ENCODE measurements around the gene SGSH.
"Not testable (repeated sequence)": the region's sequence is repeated elsewhere in the genome, so short reads cannot be mapped to it uniquely, and the experiment has no call there.

SGSH gene

DNA sequence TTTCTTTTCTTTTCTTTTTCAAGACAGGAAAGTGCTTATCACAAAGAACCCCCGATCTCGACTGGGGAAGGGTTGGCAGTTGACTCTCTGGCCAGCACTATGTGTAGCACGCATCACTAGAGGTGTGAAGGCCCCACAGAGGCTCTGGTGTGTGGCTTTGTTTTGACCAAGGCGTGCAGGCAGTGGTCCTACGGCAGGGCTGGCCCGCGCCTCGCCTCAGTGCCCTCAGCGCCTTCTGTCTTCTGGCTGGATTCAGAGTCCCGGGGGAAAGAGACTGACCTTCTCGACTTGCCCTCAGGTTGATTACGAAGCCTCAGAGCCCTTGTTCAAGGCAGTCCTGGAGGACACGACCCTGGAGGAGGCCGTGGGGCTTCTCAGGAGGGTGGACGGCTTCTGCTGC, 18.7 kb downstream of the SGSH start:
- Histone ChIP-seq H3K4me1 (ENCODE audit: control insufficient read depth, insufficient read depth, low read length) (no peaks in the 10 kb centered on the region), H3K36me3 (ENCODE audit: control insufficient read depth, insufficient read depth, low read length) (peaks cover 4% of the 10 kb centered on the region), H3K27me3 (ENCODE audit: control insufficient read depth, insufficient read depth, low read length) (no peaks in the 10 kb centered on the region), H3K4me3 (ENCODE audit: low read depth, low read length) (no peak overlapping the region), H3K9me3 (ENCODE audit: control insufficient read depth, insufficient read depth, low read length) (no peaks in the 10 kb centered on the region), H3K9ac (ENCODE audit: low read depth, low read length) (no peak overlapping the region)

- not testable (repeated sequence) for H3K4me3 ChIP-seq (ENCODE audit: low read depth, low read length); H3K9me3 ChIP-seq (ENCODE audit: control insufficient read depth, insufficient read depth, low read length); H3K4me1 ChIP-seq (ENCODE audit: control insufficient read depth, insufficient read depth, low read length); H3K9ac ChIP-seq (ENCODE audit: low read depth, low read length); H3K27me3 ChIP-seq (ENCODE audit: control insufficient read depth, insufficient read depth, low read length); H3K36me3 ChIP-seq (ENCODE audit: control insufficient read depth, insufficient read depth, low read length)
Measured at GRCh38 chr17:80199295-80199694, 20.8 kb downstream of the SGSH start.

DNA sequence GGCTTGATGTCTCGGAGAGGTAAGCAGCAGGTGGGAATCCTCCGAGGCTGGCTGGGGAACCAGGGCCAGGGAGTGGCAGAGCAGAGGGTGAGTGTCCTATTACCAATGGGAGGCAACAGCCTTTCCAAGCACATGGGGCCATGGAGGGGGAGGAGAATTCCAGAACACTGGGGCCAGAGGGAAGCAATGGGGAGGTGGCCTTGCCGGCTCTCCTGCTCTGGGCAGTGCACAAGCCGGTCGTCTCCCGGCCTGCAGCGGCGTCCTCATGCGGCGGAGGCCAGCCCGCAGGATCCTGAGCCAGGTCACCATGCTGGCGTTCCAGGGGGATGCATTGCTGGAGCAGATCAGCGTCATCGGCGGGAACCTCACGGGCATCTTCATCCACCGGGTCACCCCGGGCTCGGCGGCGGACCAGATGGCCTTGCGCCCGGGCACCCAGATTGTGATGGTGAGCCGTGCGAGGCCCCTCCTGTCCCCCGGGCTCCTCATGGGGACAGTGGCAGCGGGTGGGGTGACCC, 21.9 kb downstream of the SGSH start:
- no peaks in the 10 kb centered on the region for H3K9me3 ChIP-seq (ENCODE audit: control insufficient read depth, insufficient read depth, low read length)
- H3K4me3 ChIP-seq (ENCODE audit: low read depth, low read length) = no peak overlapping the region
- H3K27me3 ChIP-seq (ENCODE audit: control insufficient read depth, insufficient read depth, low read length) = no peaks in the 10 kb centered on the region
- no peaks in the 10 kb centered on the region for H3K36me3 ChIP-seq (ENCODE audit: control insufficient read depth, insufficient read depth, low read length)
- H3K9ac ChIP-seq (ENCODE audit: low read depth, low read length) = no peak overlapping the region
- no peaks in the 10 kb centered on the region for H3K4me1 ChIP-seq (ENCODE audit: control insufficient read depth, insufficient read depth, low read length)

- Histone ChIP-seq H3K36me3 (ENCODE audit: control insufficient read depth, insufficient read depth, low read length) (no peaks in the 10 kb centered on the region), H3K9ac (ENCODE audit: low read depth, low read length) (no peak overlapping the region), H3K9me3 (ENCODE audit: control insufficient read depth, insufficient read depth, low read length) (no peaks in the 10 kb centered on the region), H3K4me1 (ENCODE audit: control insufficient read depth, insufficient read depth, low read length) (no peaks in the 10 kb centered on the region), H3K4me3 (ENCODE audit: low read depth, low read length) (no peak overlapping the region), H3K27me3 (ENCODE audit: control insufficient read depth, insufficient read depth, low read length) (no peaks in the 10 kb centered on the region)
Measured at GRCh38 chr17:80196652-80197051, 23.5 kb downstream of the SGSH start.

- Histone ChIP-seq H3K36me3 (ENCODE audit: control insufficient read depth, insufficient read depth, low read length) (no peaks in the 10 kb centered on the region), H3K27me3 (ENCODE audit: control insufficient read depth, insufficient read depth, low read length) (no peaks in the 10 kb centered on the region), H3K9me3 (ENCODE audit: control insufficient read depth, insufficient read depth, low read length) (no peaks in the 10 kb centered on the region), H3K9ac (ENCODE audit: low read depth, low read length) (no peak overlapping the region), H3K4me1 (ENCODE audit: control insufficient read depth, insufficient read depth, low read length) (no peaks in the 10 kb centered on the region), H3K4me3 (ENCODE audit: low read depth, low read length) (no peak overlapping the region)
Measured at GRCh38 chr17:80195671-80196529, 24.2 kb downstream of the SGSH start.

DNA sequence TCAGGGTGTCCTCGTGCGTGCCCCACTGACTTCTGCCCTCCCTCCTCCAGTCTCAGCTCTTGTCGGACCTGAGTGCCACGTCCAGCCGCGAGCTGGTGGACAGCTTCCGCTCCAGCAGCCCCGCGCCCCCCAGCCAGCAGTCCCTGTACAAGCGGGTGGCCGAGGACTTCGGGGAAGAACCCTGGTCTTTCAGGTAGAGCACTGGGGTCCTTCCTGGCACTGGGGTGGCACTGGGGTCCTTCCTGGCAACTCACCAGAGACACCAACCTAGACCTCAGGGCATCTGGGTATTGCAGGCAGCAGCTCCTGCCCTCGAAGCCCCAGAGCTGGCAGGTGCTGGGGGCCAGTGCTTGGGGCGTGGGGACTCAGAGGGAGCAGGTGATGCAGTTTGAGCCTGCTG, 25.0 kb downstream of the SGSH start:
- no peaks in the 10 kb centered on the region for H3K27me3 ChIP-seq (ENCODE audit: control insufficient read depth, insufficient read depth, low read length)
- no peak overlapping the region for H3K9ac ChIP-seq (ENCODE audit: low read depth, low read length)
- H3K4me1 ChIP-seq (ENCODE audit: control insufficient read depth, insufficient read depth, low read length) = no peaks in the 10 kb centered on the region
- no peak overlapping the region for H3K4me3 ChIP-seq (ENCODE audit: low read depth, low read length)
- H3K9me3 ChIP-seq (ENCODE audit: control insufficient read depth, insufficient read depth, low read length) = no peaks in the 10 kb centered on the region
- H3K36me3 ChIP-seq (ENCODE audit: control insufficient read depth, insufficient read depth, low read length) = no peaks in the 10 kb centered on the region

DNA sequence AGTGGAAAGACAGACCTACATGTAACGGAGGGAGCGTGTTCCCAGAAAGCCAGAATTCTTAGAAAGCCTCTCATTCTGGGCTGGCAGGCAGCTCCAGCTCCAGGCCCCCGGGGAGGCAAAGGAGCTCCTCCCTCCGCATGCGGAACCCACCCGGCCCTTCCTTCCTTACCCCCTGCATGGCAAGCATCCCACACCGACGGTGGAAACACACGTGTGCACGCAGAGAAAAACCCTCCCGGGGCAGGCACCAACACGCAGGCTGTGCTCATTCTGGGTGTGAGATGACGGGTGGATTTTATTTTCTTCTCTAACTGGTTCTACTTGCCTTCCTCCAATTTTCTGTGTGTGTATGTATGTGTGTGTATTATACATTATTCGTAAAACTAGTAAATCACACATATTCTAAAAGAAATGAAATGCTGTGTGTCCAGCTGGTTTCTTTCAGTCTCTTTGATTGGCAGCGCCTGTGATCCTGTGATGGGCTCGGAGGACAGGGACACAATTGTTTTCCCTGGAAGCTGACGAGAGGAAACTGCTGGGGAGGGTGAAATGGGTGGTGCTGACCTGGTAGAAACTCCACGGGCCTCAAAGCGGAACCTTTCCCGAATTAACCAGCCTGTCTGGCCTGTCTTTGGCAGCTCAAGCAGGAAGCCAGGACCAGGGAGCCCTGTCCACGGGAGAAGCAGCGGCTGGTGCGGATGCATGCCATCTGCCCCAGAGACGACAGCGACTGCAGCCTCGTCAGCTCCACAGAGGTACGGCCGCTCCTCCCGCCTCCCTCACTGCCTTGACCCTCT, 28.1 kb downstream of the SGSH start:
- Histone ChIP-seq H3K4me3 (ENCODE audit: low read depth, low read length) (no peak overlapping the region), H3K9ac (ENCODE audit: low read depth, low read length) (no peak overlapping the region), H3K4me1 (ENCODE audit: control insufficient read depth, insufficient read depth, low read length) (no peaks in the 10 kb centered on the region), H3K36me3 (ENCODE audit: control insufficient read depth, insufficient read depth, low read length) (no peaks in the 10 kb centered on the region), H3K27me3 (ENCODE audit: control insufficient read depth, insufficient read depth, low read length) (no peaks in the 10 kb centered on the region), H3K9me3 (ENCODE audit: control insufficient read depth, insufficient read depth, low read length) (no peaks in the 10 kb centered on the region)

DNA sequence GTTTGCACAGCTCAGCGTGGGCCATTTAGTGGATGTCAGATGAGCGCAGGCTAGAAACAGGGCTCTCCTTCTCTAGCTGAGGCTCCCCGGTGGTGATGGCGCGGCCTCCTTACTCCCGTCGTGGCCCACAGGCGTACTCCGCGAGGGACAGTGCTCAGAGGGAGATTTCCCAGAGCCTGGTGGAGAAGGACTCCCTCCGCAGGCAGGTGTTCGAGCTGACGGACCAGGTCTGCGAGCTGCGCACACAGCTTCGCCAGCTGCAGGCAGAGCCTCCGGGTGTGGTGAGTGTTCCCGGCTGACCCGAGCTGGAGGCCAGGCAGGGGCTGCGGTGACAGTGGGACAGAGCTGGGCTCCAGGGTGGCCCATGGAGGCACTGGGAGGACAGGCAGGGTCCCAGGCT, 28.9 kb downstream of the SGSH start:
- H3K4me3 ChIP-seq (ENCODE audit: low read depth, low read length) = no peak overlapping the region
- no peaks in the 10 kb centered on the region for H3K4me1 ChIP-seq (ENCODE audit: control insufficient read depth, insufficient read depth, low read length)
- no peaks in the 10 kb centered on the region for H3K27me3 ChIP-seq (ENCODE audit: control insufficient read depth, insufficient read depth, low read length)
- H3K9ac ChIP-seq (ENCODE audit: low read depth, low read length) = no peak overlapping the region
- H3K9me3 ChIP-seq (ENCODE audit: control insufficient read depth, insufficient read depth, low read length) = no peaks in the 10 kb centered on the region
- H3K36me3 ChIP-seq (ENCODE audit: control insufficient read depth, insufficient read depth, low read length) = no peaks in the 10 kb centered on the region

DNA sequence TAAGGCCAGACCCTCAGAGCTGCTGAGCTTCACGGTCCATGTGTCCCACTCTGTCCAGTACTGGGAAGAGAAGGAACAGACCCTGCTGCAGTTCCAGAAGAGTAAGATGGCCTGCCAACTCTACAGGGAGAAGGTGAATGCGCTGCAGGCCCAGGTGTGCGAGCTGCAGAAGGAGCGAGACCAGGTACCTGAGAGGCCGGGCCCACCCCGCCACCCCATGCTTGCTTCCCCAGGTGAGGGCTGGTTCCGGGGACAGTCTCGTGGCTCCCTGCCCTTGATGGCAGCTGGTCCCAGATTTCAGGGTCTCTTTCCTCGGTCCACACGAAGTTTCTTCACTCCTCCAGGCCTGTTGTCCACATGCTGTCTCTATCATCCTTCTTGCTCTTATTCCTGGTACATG, 29.4 kb downstream of the SGSH start:
- H3K9ac ChIP-seq (ENCODE audit: low read depth, low read length) = no peak overlapping the region
- no peaks in the 10 kb centered on the region for H3K4me1 ChIP-seq (ENCODE audit: control insufficient read depth, insufficient read depth, low read length)
- no peaks in the 10 kb centered on the region for H3K36me3 ChIP-seq (ENCODE audit: control insufficient read depth, insufficient read depth, low read length)
- no peak overlapping the region for H3K4me3 ChIP-seq (ENCODE audit: low read depth, low read length)
- H3K9me3 ChIP-seq (ENCODE audit: control insufficient read depth, insufficient read depth, low read length) = no peaks in the 10 kb centered on the region
- no peaks in the 10 kb centered on the region for H3K27me3 ChIP-seq (ENCODE audit: control insufficient read depth, insufficient read depth, low read length)

GRCh38 chr17:80189611-80190010, 30.5 kb downstream of the SGSH start:
- Histone ChIP-seq H3K4me3 (ENCODE audit: low read depth, low read length) (no peak overlapping the region), H3K4me1 (ENCODE audit: control insufficient read depth, insufficient read depth, low read length) (no peaks in the 10 kb centered on the region), H3K9me3 (ENCODE audit: control insufficient read depth, insufficient read depth, low read length) (no peaks in the 10 kb centered on the region), H3K36me3 (ENCODE audit: control insufficient read depth, insufficient read depth, low read length) (no peaks in the 10 kb centered on the region), H3K9ac (ENCODE audit: low read depth, low read length) (no peak overlapping the region), H3K27me3 (ENCODE audit: control insufficient read depth, insufficient read depth, low read length) (no peaks in the 10 kb centered on the region)

GRCh38 chr17:80187515-80187941, 32.6 kb downstream of the SGSH start:
- Histone ChIP-seq H3K4me1 (ENCODE audit: control insufficient read depth, insufficient read depth, low read length) (no peaks in the 10 kb centered on the region), H3K36me3 (ENCODE audit: control insufficient read depth, insufficient read depth, low read length) (no peaks in the 10 kb centered on the region), H3K27me3 (ENCODE audit: control insufficient read depth, insufficient read depth, low read length) (no peaks in the 10 kb centered on the region), H3K4me3 (ENCODE audit: low read depth, low read length) (no peak overlapping the region), H3K9ac (ENCODE audit: low read depth, low read length) (no peak overlapping the region), H3K9me3 (ENCODE audit: control insufficient read depth, insufficient read depth, low read length) (no peaks in the 10 kb centered on the region)

- Histone ChIP-seq H3K9ac (ENCODE audit: low read depth, low read length) (no peak overlapping the region), H3K27me3 (ENCODE audit: control insufficient read depth, insufficient read depth, low read length) (no peaks in the 10 kb centered on the region), H3K4me3 (ENCODE audit: low read depth, low read length) (no peak overlapping the region)
Measured at GRCh38 chr17:80187090-80187489, 33.0 kb downstream of the SGSH start.

More at GRCh38 chr17:80187090-80187489, 33.0 kb downstream of the SGSH start:
- Histone ChIP-seq H3K9me3 (ENCODE audit: control insufficient read depth, insufficient read depth, low read length) (no peaks in the 10 kb centered on the region), H3K36me3 (ENCODE audit: control insufficient read depth, insufficient read depth, low read length) (no peaks in the 10 kb centered on the region), H3K4me1 (ENCODE audit: control insufficient read depth, insufficient read depth, low read length) (no peaks in the 10 kb centered on the region)

Measured in iPS-15b (cell line).